GM23338 (cell line): ENCODE results near the gene FHAD1. TPM values are rescaled to one million over a fixed set of nuclear protein-coding genes. Genes with fewer than 3 reads are reported as not detected.

Experiments used
- ATAC-seq: fragments of 200-7000 bp; cut with Tn5 transposase; 3 replicates; pipeline ENCODE4 v1.9.1; 2020
- DNase-seq: peaks from one replicate; pipeline ENCODE4 v3.0.0-alpha.2; 2015; ENCODE audit warnings: low spot score
- H2AFZ ChIP-seq: fragments of 200-600 bp; sonication (generic); 2 replicates; pipeline ENCODE4 v1.8.0; 2016; ENCODE audit warnings: antibody characterized with exemption, mild to moderate bottlenecking, moderate library complexity
- H3F3A ChIP-seq: fragments of 200-600 bp; sonication (generic); replicated peaks from 2 replicates; pipeline ENCODE4 v1.8.0; 2017; ENCODE audit warnings: antibody characterized with exemption, mixed run types, low read depth
- H3K27ac ChIP-seq: fragments of 200-600 bp; sonication (generic); 2 replicates; pipeline ENCODE4 v1.6.1; 2016; ENCODE audit warnings: low read depth
- H3K27me3 ChIP-seq: fragments of 200-600 bp; sonication (generic); 2 replicates; pipeline ENCODE4 v1.8.0; 2016; ENCODE audit warnings: mild to moderate bottlenecking, mixed run types, moderate library complexity; ENCODE audit not compliant: insufficient read depth
- H3K36me3 ChIP-seq: fragments of 200-600 bp; sonication (generic); 2 replicates; pipeline ENCODE4 v1.8.0; 2016; ENCODE audit warnings: mild to moderate bottlenecking; ENCODE audit not compliant: insufficient read depth
- H3K4me1 ChIP-seq: fragments of 200-600 bp; sonication (generic); 2 replicates; pipeline ENCODE4 v1.8.0; 2016; ENCODE audit warnings: mild to moderate bottlenecking, moderate library complexity; ENCODE audit not compliant: insufficient read depth
- H3K4me2 ChIP-seq: fragments of 200-600 bp; sonication (generic); 2 replicates; pipeline ENCODE4 v1.7.1; 2017; ENCODE audit warnings: mixed run types
- H3K4me3 ChIP-seq: fragments of 200-600 bp; sonication (generic); 2 replicates; pipeline ENCODE4 v1.6.1; 2016; ENCODE audit warnings: mixed run types
- H3K79me2 ChIP-seq: fragments of 200-600 bp; sonication (generic); replicated peaks from 2 replicates; pipeline ENCODE4 v1.8.0; 2017; ENCODE audit warnings: mild to moderate bottlenecking; ENCODE audit not compliant: insufficient read depth
- H3K9me2 ChIP-seq: fragments of 200-600 bp; sonication (generic); 2 replicates; pipeline ENCODE4 v1.8.0; 2017; ENCODE audit not compliant: insufficient read depth
- H4K20me1 ChIP-seq: fragments of 200-600 bp; sonication (generic); replicated peaks from 2 replicates; pipeline ENCODE4 v1.8.0; 2017; ENCODE audit warnings: mild to moderate bottlenecking; ENCODE audit not compliant: insufficient read depth
- H3K27ac Mint-ChIP-seq: 2 replicates; pipeline ENCODE4 v1.8.0; 2020; ENCODE audit warnings: inconsistent platforms, mild to moderate bottlenecking, moderate library complexity, mixed read lengths
- H3K27me3 Mint-ChIP-seq: 3 replicates; pipeline ENCODE4 v1.8.0; 2022; ENCODE audit warnings: low read depth, mild to moderate bottlenecking, moderate library complexity, mixed read lengths, inconsistent platforms; ENCODE audit not compliant: insufficient read depth, poor library complexity
- H3K36me3 Mint-ChIP-seq: 3 replicates; pipeline ENCODE4 v1.8.0; 2021; ENCODE audit warnings: low read depth, mild to moderate bottlenecking, inconsistent platforms, moderate library complexity, mixed read lengths
- H3K4me1 Mint-ChIP-seq: 3 replicates; pipeline ENCODE4 v1.8.0; 2020; ENCODE audit warnings: mild to moderate bottlenecking, inconsistent platforms, mixed read lengths
- H3K4me3 Mint-ChIP-seq: 3 replicates; pipeline ENCODE4 v1.8.0; 2021; ENCODE audit warnings: moderate library complexity, mild to moderate bottlenecking, inconsistent platforms, mixed read lengths
- H3K9me3 Mint-ChIP-seq: 3 replicates; pipeline ENCODE4 v1.8.0; 2020; ENCODE audit warnings: moderate library complexity, mild to moderate bottlenecking, inconsistent platforms, mixed read lengths
- CREB1 ChIP-seq: fragments of 250-450 bp; sonication (Bioruptor Pico); IDR thresholded peaks from 2 replicates; pipeline ENCODE4 v1.5.0; 2020; ENCODE audit warnings: low read depth, mild to moderate bottlenecking, moderate library complexity
- EZH2 ChIP-seq: fragments of 200-600 bp; sonication (generic); IDR thresholded peaks from one replicate; pipeline ENCODE4 v1.8.0; 2017; ENCODE audit warnings: antibody characterized with exemption, mild to moderate bottlenecking, low read depth; ENCODE audit not compliant: unreplicated experiment
- NANOG ChIP-seq: IDR thresholded peaks from 2 replicates; pipeline ENCODE4 v1.6.1; 2016; ENCODE audit warnings: antibody characterized with exemption, borderline replicate concordance
- REST ChIP-seq: IDR thresholded peaks from one replicate; pipeline ENCODE4 v1.6.1; 2018; ENCODE audit warnings: antibody characterized with exemption; ENCODE audit not compliant: unreplicated experiment
- STAT1 ChIP-seq: IDR thresholded peaks from one replicate; pipeline ENCODE4 v1.6.1; 2016; ENCODE audit warnings: antibody characterized with exemption; ENCODE audit not compliant: unreplicated experiment
- ZNF331 ChIP-seq: fragments of 250-450 bp; sonication (Bioruptor Pico); IDR thresholded peaks from 2 replicates; pipeline ENCODE4 v1.5.0; 2020; ENCODE audit warnings: low read depth, mild to moderate bottlenecking, moderate library complexity
- polyA plus RNA-seq: library from polyadenylated mRNA; unstranded; fragments of >200 nt; fragmentation: Nextera tagmentation; extraction: Ambion mirVana; gene quantifications from 2 replicates; pipeline ENCODE4 v1.2.1, GENCODE V29; 2016
- total RNA-seq: library from RNA; depleted of rRNA; stranded (reverse); fragments of >200 nt; shearing (Covaris generic); gene quantifications from 2 replicates; pipeline ENCODE4 v1.2.3, GENCODE V29; 2014

FHAD1 gene
- total and polyA plus RNA-seq, 2 experiments from 2014 or later: 1.8 to 3.3 TPM

- Histone ChIP-seq H3K79me2 (no peaks in the 10 kb centered on the region), H3K27ac (no peak overlapping the region), H3K9me2 (no peaks in the 10 kb centered on the region), H3K27me3 (no peaks in the 10 kb centered on the region), H4K20me1 (no peaks in the 10 kb centered on the region), H3K4me1 (peaks cover 23% of the 10 kb centered on the region), H3K4me3 (no peak overlapping the region), H3K36me3 (no peaks in the 10 kb centered on the region), H2AFZ (no peak overlapping the region), H3K4me2 (no peak overlapping the region), H3F3A (peaks cover 8% of the 10 kb centered on the region)
- Mint-ChIP-seq H3K27ac (no peak overlapping the region), H3K4me3 (no peak overlapping the region), H3K36me3 (no peaks in the 10 kb centered on the region), H3K27me3 (peaks cover 15% of the 10 kb centered on the region), H3K4me1 (peaks cover 56% of the 10 kb centered on the region), H3K9me3 (no peaks in the 10 kb centered on the region)
- ATAC-seq (no peak), DNase-seq (no peak)
- no peak for TF ChIP-seq NANOG
Measured at GRCh38 chr1:15210651-15211375, 36.2 kb upstream of the FHAD1 start.

- Histone ChIP-seq H3K9me2 (no peaks in the 10 kb centered on the region), H2AFZ (no peak overlapping the region), H3K79me2 (no peaks in the 10 kb centered on the region), H3K27me3 (no peaks in the 10 kb centered on the region), H3F3A (peaks cover 8% of the 10 kb centered on the region; the same call in 1 of the 2 replicates), H3K4me3 (no peak overlapping the region), H4K20me1 (no peaks in the 10 kb centered on the region), H3K4me2 (no peak overlapping the region), H3K27ac (no peak overlapping the region), H3K4me1 (peaks cover 17% of the 10 kb centered on the region), H3K36me3 (no peaks in the 10 kb centered on the region)
- no peak overlapping the region for H3K4me3 Mint-ChIP-seq
- DNase-seq (no peak), ATAC-seq (no peak)
- peaks cover 12% of the 10 kb centered on the region for H3K27me3 Mint-ChIP-seq
- peaks cover 50% of the 10 kb centered on the region for H3K4me1 Mint-ChIP-seq
- H3K27ac Mint-ChIP-seq: no peak overlapping the region
- TF ChIP-seq REST (no peak), EZH2 (no peak)
- H3K36me3 Mint-ChIP-seq: no peaks in the 10 kb centered on the region; the same call in 2 of the 3 replicates
- no peaks in the 10 kb centered on the region for H3K9me3 Mint-ChIP-seq
Measured at GRCh38 chr1:15211424-15211823, 35.6 kb upstream of the FHAD1 start.

GRCh38 chr1:15212216-15212953 lies 34.6 kb upstream of the FHAD1 start:
- peaks cover 11% of the 10 kb centered on the region for H3K27me3 Mint-ChIP-seq
- Histone ChIP-seq H3K79me2 (no peaks in the 10 kb centered on the region), H3K4me1 (peaks cover 9% of the 10 kb centered on the region), H3F3A (peaks cover 5% of the 10 kb centered on the region; the same call in 1 of the 2 replicates), H3K4me3 (no peak overlapping the region), H3K4me2 (no peak overlapping the region), H3K27ac (no peak overlapping the region), H4K20me1 (no peaks in the 10 kb centered on the region), H3K27me3 (no peaks in the 10 kb centered on the region), H3K9me2 (no peaks in the 10 kb centered on the region), H2AFZ (no peak overlapping the region), H3K36me3 (no peaks in the 10 kb centered on the region)
- no peak overlapping the region for H3K4me3 Mint-ChIP-seq
- no peak overlapping the region for H3K27ac Mint-ChIP-seq
- no peaks in the 10 kb centered on the region for H3K9me3 Mint-ChIP-seq
- peaks cover 3% of the 10 kb centered on the region for H3K36me3 Mint-ChIP-seq
- DNase-seq (no peak), ATAC-seq (no peak; the same call in 2 of the 3 replicates)
- peaks cover 43% of the 10 kb centered on the region for H3K4me1 Mint-ChIP-seq
- TF ChIP-seq STAT1: no peak
- TF ChIP-seq NANOG: no peak
- no peak for TF ChIP-seq ZNF331
- TF ChIP-seq CREB1 (CRISPR knock-in tag): no peak
- TF ChIP-seq REST: no peak
